SH-SY5Y (cell line): ENCODE results near the gene ADAMTS17.

Experiments
- GATA2 ChIP-seq: IDR thresholded peaks from 2 replicates; pipeline ENCODE4 v1.6.1; 2011; ENCODE audit warnings: mild to moderate bottlenecking, low read depth, low read length
- GATA3 ChIP-seq: IDR thresholded peaks from 2 replicates; pipeline ENCODE4 v1.6.1; 2011; ENCODE audit warnings: low read depth, mild to moderate bottlenecking, low read length, moderate library complexity

DNA sequence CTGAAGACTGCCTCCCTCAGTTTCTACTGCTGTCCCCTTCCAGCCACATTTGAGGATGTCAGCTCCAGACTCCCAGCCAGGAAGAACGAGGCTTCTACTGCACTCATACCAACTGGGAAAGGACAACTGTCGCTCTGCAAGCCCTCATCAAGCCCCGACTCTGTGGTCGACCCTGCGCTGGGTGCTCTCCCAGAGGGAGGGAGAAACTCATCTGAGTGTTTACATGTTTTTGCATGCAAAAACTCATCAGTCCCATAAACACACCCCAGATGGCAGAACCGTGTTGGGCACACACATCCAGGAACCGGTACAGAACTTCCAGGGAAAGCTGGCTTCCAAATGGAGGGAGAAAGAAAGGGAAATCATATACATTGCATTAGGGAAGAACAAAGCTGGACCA is 43.5 kb downstream of the ADAMTS17 start:
- TF ChIP-seq GATA3 (no peak), GATA2 (no peak)
